Activated T-cell treated with anti-CD3 and anti-CD28 coated beads for 48 hours (primary cell): ENCODE measurements around the gene PPM1N.
"Not testable (repeated sequence)": the region's sequence is repeated elsewhere in the genome, so short reads cannot be mapped to it uniquely, and the experiment has no call there.

Experiments
- DNase-seq: peaks from one replicate; pipeline ENCODE4 v3.0.0-alpha.2; 2020; ENCODE audit warnings: low read depth

PPM1N gene

DNA sequence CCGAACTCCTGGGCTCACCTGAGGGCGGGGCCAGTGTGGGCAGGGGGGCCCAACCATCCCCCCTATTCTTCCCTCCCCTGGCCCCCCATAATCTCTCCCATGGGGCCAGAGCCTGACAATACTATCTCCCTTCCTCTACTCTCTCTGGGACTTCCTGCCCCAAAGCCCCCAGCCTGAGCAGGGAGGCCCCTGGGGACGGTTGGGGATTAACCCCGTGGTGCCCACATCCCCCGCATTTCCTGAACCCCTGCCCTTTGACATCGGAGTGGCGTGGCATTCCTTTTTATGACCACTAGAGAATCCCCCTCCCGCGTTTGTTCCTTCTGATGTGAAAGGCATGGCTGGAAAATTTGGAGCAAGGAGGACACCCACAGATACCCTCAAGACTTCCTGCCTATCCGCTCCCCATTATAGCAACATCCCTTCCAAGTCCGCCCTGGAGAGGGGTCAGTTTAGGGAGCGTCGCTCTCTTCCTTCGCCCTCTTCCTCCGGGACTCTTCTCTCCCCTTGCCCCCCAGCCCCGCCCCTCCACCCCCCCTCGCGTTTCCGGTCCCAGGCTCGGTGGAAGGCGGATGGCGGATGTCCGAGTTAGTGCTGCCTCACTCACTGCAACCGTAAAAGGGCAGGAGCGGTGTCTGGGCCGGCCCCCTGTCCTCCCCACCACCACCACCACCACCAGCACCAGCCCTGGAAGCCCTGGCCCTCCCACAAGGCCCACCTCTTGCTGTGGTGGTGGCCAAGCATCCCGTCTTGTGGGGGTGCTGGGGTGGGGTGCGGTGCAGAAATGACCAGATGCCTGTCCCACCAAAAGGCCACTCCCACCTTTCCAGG is 10.8 kb downstream of the PPM1N start:
- DNase-seq, result no peak

DNA sequence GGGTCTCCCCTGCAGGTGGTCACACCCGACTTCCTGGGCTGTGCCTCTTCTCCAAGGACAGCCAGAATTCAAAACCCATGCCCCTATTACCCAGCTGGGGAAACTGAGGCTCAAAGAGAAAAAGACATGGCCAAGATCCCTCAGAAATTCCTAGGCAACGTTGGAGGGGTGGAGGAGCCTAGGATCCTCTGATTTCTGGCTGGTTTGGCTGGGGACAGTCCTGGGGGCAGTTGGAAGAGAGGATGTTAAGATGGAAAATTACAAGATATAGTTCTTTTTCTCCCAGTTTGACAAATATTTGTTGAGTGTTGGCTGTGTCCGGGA is 11.4 kb downstream of the PPM1N start:
- no peak for DNase-seq

DNA sequence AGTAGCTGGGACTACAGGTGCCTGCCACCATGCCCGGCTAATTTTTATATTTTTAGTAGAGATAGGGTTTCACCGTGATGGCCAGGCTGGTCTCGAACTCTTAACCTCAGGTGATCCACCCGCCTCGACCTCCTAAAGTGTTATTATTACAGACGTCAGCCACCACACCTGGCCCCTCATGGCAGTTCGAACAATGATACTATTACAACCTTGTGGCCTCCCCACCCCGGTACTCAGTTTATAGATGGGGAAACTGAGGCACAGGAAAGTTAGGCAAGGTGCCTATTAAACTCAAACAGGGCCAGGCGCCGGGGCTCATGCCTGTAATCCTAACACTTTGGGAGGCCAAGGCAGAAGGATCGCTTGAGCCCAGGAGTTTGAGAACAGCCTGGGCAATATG is 12.1 kb downstream of the PPM1N start:
- DNase-seq, result not testable (repeated sequence)

DNA sequence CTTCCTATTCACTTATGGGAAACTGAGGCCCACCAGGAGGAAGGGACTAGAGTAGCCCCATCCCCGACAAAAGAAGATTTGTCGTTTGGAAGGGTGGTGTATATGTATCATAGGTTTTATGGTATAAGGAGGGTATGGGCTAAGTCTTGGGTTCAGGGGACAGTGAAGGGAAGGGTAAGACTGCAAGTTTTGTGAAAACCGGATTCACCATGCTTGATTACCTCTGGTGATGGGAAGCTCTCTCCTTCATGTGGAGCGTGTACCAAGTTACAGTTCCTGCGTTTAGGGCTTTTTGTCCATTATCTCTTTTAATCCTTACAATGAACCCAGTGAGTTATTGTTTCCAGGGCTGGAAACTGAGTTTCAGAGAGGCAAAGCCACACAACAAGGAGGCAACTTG is 12.8 kb downstream of the PPM1N start:
- no peak for DNase-seq

DNA sequence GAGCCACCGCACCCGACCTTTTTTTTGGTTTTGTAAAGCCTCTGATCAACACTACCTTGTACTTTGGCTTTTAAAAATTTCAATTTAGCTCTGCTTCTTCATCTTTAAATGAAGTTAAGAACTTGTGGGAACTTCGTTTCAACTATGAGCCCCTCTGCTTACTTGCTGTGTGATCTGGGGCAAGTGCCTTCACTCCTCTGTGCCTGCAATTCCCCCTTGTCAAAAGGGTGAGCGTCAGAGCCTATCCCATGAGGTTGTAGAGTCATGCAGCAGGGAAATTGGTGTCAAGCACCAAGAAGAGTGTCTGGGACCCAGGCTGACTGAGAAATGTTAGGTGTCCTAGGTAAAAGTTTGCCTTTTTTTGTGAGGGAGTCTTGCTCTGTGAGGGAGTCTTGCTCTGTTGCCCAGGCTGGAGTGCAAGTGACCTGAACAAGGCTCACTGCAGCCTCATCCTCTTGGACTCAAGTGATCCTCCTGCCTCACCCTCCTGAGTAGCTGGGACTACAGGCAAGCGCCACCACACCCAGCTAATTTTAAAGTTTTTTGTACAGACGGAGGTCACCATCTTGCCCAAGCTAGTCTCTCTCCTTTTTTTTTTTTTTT is 14.7 kb downstream of the PPM1N start:
- DNase-seq, result no peak

DNA sequence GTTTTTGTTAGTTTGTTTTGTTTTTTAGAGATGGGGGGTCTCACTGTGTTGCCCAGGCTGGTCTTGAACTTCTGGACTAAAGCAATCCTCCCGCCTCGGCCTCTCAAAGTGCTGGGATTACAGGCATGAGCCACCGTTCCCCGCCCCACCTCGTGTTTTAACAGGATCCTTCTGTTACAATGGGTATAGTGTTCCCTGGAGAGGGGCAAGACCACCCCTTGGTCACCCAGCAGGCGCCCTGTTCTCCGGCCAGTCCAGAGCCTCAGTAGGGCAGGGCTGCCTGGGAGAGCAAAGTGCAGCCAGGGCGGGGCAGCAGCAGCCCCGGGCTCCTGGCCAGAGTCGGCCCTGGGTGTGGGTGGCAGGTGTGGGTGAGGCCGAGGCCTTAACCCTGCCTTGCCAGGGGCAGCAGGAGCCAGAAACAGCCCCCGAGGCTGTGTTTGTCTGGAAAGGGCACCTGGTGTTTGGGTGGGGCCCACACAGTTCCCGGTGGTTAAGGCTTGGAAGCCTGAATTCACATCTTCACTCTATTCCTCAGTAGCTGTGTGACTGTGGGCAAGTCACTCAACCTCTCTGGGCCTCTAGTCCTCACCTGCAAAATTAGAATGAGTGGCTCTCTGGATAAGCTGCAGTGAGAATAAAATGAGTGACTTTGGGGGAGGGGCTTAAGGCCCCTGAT is 16.3 kb downstream of the PPM1N start:
- no peak for DNase-seq

DNA sequence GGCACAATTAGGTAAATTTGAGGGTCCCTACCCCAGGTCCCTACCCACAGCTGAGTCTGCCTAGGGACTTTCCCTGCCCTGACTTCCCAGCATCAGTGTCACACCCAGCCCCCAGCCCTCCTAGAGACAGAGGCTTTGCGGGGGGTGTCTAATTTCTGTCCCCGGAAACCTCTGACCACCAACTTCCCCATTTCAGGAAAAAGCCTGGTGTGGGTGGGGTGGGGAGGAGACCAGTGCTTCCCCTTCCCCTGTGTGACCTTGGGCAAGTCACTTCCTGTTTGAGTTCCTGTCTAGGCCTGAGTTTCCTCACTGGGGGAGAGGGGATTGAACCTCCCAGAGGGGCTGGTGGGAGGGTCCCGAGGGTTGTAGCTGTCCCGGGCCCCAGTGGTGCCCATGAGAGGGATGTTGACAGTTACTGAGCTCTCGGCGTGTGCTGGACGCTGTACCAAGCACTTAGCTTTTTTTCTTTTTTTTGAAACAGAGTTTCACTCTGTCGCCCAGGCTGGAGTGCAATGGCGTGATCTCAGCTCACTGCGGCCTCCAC is 16.9 kb downstream of the PPM1N start:
- DNase-seq, result no peak

DNA sequence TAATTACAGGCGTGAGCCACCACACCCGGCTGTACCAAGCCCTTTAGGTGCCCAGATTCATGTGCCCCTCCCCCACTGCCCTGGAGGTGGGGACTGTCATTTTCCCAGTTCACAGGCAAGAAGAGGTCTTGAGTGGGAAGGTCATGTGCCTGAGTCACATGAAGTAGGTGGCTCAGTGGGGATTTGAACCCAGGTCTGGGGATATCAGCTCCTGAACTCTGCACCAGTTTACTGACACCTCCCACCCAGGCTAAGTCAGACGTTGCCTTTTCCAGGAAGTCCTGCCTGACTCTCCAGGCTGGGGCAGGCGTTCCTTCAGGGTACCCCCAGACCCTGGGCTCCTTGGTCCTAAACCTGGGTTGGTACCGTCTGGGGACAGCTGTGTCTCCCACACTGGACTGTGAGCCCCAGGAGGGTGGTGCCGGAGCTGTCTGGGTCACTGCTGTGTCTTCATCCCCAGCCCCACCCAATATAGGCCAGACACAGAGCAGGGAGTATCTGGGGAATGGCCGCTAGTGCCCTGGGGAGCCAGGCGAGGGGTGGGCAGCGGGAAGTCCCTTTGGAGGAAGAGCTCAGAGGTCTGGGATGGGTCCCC is 17.7 kb downstream of the PPM1N start:
- DNase-seq, result no peak

DNA sequence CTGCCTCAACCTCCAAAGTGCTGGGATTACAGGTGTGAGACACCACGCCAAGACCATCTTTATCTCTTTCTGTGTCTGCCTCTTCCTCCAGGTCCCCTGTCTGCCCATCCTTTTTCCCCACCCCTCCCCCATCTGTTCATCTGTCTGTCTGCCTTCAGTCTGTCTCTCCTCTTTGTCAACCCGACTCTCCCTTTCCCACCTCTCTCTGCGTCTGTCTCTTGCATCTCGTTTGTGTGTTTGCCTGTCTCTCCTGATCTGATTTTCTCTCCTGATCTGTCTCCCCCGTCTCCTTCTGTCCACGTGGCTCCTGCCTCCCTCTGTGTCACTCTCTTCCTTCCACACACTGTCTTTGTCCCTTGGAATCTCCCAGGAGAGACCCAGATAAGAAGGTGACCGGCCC is 19.0 kb downstream of the PPM1N start:
- DNase-seq, result no peak

DNA sequence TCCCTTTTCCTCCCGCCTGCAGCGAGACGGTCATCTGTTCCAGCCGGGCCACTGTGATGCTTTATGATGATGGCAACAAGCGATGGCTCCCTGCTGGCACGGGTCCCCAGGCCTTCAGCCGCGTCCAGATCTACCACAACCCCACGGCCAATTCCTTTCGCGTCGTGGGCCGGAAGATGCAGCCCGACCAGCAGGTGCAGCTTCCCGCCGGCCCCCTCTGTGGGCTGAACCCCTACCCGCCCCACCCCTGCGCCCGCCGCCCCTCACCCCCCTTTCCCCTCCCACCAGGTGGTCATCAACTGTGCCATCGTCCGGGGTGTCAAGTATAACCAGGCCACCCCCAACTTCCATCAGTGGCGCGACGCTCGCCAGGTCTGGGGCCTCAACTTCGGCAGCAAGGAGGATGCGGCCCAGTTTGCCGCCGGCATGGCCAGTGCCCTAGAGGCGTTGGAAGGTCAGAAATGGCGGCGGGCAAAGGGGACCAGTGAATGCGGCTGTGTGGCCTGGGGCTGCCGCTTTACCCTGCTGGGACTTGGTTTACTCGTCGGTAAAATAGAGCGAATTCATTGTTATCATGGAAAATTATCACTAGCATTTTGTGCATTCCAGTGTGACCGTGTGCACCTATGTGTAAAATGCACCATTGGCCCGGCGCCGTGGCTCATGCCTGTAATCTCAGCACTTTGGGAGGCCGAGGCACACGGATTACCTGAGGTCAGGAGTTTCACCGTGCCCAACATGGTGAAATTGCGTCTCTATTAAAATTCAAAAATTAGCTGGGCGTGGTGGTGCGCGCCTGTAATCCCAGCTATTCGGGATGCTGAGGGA is 19.6 kb downstream of the PPM1N start:
- DNase-seq, result no peak

DNA sequence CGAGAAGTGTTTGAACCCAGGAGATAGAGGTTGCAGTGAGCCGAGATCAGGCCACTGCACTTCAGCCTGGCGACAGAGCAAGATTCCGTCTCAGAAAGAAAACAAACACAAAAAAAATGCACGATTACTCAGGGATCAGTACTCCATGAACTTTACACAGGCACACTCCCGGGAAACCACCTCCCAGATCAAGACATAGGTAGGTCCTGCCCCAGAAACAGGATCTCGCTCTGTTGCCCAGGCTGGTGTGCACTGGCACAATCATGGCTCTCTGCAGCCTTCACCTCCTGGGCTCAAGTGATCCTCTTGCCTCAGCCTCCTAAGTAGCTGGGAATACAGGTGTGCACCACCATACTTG is 20.2 kb downstream of the PPM1N start:
- no peak for DNase-seq

DNA sequence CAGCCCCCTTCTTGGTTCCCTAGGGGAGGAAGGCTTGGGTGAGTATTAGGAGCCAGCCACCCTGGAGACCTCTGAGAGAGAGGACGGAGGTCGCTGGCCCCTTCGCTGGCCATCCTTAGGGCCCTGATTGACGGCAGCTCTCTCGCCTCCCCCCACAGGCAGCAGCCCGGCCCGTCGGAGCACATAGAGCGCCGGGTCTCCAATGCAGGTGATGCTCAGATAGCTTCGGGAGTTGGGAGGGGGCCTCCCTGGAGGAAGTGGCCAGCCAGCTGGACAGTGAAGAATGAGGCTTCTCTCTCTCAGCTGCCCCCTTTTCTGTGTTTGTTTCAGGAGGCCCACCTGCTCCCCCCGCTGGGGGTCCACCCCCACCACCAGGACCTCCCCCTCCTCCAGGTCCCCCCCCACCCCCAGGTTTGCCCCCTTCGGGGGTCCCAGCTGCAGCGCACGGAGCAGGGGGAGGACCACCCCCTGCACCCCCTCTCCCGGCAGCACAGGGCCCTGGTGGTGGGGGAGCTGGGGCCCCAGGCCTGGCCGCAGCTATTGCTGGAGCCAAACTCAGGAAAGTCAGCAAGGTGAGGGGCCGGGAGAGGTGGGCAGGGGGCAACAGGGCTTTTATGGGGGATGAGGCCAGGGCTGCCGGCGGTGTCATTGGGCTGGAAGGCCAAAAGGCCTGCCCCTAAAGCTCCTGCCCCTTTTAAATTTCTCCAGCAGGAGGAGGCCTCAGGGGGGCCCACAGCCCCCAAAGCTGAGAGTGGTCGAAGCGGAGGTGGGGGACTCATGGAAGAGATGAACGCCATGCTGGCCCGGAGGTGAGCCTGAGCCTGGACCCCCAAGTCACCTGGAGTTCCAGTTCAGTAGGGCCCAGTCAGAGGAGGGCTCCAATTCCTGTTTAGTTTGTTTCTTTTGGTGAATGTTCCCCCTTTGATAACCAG is 24.0 kb downstream of the PPM1N start:
- DNase-seq, result no peak

DNA sequence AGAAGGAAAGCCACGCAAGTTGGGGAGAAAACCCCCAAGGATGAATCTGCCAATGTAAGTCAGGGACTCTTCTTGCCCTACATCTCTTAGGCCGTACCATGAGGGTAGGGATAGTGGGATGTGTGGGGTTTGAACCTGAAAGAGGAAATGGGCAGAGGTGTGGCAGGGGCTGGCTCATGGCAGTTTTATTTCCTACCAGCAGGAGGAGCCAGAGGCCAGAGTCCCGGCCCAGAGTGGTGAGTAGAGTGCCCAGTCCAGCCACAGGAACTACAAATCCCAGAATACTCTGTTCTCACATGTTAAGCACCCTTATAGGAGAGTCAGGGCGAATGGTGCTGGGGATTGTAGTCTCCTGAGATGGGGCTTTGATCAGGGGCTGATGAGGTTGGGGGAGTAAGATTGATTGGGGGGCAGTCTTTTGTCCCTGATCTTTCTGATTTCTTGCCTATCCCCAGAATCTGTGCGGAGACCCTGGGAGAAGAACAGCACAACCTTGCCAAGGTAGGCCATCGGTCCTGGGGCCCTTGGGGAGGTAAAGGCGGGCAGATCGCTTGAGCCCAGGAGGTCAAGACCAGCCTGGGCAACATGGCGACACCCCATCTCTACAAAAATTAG is 25.5 kb downstream of the PPM1N start:
- peak; percentile 68 for DNase-seq

DNA sequence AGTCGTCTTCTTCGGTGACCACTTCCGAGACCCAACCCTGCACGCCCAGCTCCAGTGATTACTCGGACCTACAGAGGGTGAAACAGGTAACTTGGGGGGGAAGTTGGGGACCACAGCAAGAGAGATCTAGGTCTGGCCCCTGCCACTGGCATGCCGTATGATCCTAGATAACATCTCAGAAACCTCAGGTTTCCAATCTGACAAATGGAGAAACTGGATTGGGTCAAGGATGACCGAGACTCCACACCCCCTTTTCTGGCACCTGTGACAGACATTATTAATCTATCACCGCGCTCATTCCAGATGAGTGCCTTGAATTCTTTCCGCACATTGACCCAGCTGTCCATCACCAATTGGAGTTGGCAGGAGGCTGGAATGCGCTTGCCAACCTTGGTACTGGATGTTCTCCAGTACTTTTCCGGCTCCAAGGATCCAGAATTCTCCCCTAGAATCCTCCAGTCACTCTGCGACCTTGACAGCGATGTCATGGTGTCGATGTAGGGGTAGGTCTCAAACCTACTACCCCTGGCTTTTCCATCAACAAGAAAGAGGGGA is 26.4 kb downstream of the PPM1N start:
- DNase-seq, result no peak

DNA sequence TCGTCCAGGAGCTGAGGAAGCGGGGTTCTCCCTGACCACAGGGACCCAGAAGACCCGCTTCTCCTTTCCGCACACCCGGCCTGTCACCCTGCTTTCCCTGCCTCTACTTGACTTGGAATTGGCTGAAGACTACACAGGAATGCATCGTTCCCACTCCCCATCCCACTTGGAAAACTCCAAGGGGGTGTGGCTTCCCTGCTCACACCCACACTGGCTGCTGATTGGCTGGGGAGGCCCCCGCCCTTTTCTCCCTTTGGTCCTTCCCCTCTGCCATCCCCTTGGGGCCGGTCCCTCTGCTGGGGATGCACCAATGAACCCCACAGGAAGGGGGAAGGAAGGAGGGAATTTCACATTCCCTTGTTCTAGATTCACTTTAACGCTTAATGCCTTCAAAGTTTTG is 27.9 kb downstream of the PPM1N start:
- DNase-seq, result no peak

DNA sequence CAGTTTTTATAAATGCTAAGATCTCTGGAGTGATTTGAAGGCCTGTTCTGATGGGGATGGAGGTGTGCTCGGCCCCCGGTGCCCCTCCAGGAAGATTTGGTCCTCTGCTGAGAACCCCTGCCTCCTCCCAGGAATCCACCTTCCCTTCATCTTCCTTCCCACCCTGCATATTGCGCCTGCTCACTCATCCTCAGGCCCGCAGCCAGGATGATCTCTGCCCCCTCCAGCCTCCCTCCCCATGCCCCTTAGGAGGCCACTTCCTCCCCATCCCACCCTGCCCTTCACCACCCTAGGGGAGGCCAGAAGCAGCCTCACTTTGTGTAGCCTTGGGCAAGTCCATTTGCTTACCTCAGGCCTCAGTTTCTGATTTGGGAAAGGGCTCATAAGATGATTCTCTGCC is 28.7 kb downstream of the PPM1N start:
- no peak for DNase-seq

DNA sequence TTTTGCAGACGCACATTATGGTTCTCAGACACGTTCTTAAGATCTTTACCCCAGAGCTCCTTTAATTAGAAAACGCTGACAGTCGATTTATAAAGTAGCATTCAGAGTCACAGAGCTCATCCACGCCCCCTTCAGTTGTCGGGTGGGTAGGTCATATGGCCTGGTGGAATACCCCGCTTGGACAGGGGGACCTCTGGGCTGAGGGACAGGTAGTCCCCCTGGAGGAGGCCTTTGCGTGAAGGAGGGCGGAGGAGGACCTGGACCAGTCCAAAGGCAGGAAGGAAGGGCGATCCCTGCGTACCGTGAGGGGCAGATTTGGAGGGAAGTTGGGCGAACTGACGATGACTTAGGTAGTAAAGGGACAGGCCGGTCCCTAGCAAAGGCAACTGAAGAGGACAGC is 29.5 kb downstream of the PPM1N start:
- DNase-seq, result no peak

DNA sequence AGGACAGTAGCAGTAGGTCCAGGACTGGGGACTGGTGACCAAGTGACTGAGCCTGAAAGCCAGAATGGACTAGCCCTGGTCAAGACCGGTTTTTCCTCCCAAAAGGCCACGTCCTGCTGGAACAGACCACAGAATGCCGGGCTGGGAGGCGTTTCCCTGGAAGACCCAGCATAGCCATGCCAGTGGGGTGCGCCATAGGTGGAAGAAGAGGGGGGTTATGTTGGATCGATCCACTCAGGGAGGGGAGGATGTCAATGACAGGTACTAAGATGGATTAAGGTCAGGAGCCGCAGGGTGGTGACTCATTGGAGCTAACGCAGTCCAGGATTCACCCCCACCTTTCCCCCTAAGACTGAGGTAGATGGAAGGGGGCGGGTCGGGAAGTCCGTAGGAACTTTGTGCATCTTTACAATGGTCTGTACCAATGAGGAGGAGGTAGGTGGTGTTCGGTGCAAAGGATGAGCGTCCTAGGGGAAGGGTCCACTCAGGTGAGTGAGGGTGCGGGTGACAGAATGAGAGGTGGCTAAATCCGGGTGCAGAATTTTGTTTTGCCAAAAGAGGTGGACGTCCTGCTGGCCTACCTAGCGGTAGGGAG is 30.0 kb downstream of the PPM1N start:
- no peak for DNase-seq

DNA sequence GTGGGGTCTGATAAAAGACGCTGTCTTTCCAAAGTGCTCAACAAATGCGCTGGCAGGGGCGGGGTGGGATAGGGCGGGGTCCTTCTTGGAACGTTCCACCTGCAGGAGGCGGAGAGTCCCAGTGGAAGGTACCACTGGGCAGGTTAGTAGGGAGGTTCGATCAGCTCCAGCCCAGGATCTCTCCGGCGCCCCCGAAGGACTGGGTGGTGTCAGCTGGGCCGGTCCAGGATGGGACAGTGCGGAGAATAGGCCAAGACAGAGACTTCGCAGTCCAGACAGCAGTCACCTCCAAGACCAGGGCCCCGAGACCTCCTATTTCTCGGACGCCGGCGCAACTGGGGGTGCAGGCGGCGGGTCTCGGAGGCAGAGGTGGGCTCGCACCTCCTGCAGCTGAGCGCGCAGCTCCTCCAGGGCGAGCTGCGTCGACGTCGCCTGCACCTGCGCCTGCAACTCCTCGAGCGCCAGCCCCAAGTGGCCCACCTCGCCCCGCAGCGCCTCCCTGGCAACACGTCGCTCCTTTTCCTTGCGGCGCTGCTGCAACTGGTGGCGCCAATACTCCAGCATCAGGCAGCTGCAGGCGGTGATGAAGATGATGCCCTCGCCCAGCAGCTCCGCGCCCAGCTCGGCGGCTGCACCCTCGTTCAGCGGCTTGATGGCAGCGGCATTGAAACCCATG is 30.6 kb downstream of the PPM1N start:
- DNase-seq, result peak; percentile 12
